Immature natural killer cell (primary cell): Measurements from ENCODE around the gene VARS1. TPM values are rescaled to one million over a fixed set of nuclear protein-coding genes. Genes with fewer than 3 reads are reported as not detected.
"Not testable (repeated sequence)": the region's sequence is repeated elsewhere in the genome, so short reads cannot be mapped to it uniquely, and the experiment has no call there.

ENCODE experiments used
- DNase-seq, 3 donors: peaks; one replicate each; pipeline ENCODE4 v3.0.0; 2022; ENCODE audit warnings: mixed read lengths in 1 of 3
- H3K27ac Mint-ChIP-seq, 6 donors: one replicate each; pipeline ENCODE4 v1.8.0; 2020; ENCODE audit warnings: mixed read lengths in 6 of 6, mild to moderate bottlenecking in 5 of 6, inconsistent platforms in 4 of 6, moderate library complexity in 3 of 6
- H3K27me3 Mint-ChIP-seq, 3 donors: one replicate each; pipeline ENCODE4 v1.8.0; 2020 to 2021; ENCODE audit warnings: low read depth in 3 of 3, mild to moderate bottlenecking in 3 of 3, mixed read lengths in 3 of 3, moderate library complexity in 3 of 3, inconsistent platforms in 1 of 3
- H3K36me3 Mint-ChIP-seq, 3 donors: one replicate each; pipeline ENCODE4 v1.8.0; 2020; ENCODE audit warnings: mixed read lengths in 3 of 3, inconsistent platforms in 2 of 3, mild to moderate bottlenecking in 2 of 3
- H3K4me1 Mint-ChIP-seq, 2 donors: one replicate each; pipeline ENCODE4 v1.8.0; 2020; ENCODE audit warnings: inconsistent platforms in 2 of 2, mild to moderate bottlenecking in 2 of 2, mixed read lengths in 2 of 2, moderate library complexity in 1 of 2
- H3K4me3 Mint-ChIP-seq, 5 donors: one replicate each; pipeline ENCODE4 v1.8.0; 2020; ENCODE audit warnings: mild to moderate bottlenecking in 5 of 5, mixed read lengths in 5 of 5, inconsistent platforms in 3 of 5, moderate library complexity in 3 of 5
- H3K9me3 Mint-ChIP-seq, 6 donors: one replicate each; pipeline ENCODE4 v1.8.0; 2020; ENCODE audit warnings: mild to moderate bottlenecking in 6 of 6, mixed read lengths in 6 of 6, inconsistent platforms in 4 of 6, moderate library complexity in 3 of 6
- polyA plus RNA-seq, 3 donors: library from polyadenylated mRNA; unstranded; fragments of 300-500 nt; fragmentation: Illumina TruSeq; gene quantifications; one replicate each; pipeline ENCODE4 v1.2.3, GENCODE V29; 2021

VARS1 gene
- polyA plus RNA-seq, 3 donors from 2014 or later: 26.5 to 44.6 (median 28.8) TPM

GRCh38 chr6:31817133-31817928, 21.8 kb upstream of the VARS1 start:
- H3K27ac Mint-ChIP-seq: peak overlapping the region; percentile 75 to 94 (median 89)
- H3K4me1 Mint-ChIP-seq: peaks cover 44 to 46% of the 10 kb centered on the region in 2 donors
- H3K27me3 Mint-ChIP-seq, H3K9me3 Mint-ChIP-seq, H3K36me3 Mint-ChIP-seq: not testable (repeated sequence)
- DNase-seq: peak; percentile 41 to 52 (median 41)
- peak overlapping the region; percentile 83 to 95 (median 87) for H3K4me3 Mint-ChIP-seq

GRCh38 chr6:31815025-31815838, 19.7 kb upstream of the VARS1 start, which contains the start of the genes HSPA1A and HSPA1L:
Gene HSPA1A (plus strand): TSS chr6:31815543. CDS start chr6:31815757, 214 bp downstream.
Gene HSPA1L (minus strand): TSS chr6:31815283. CDS start chr6:31811972, 3,311 bp downstream.
- DNase-seq: peak; percentile 54 to 60 (median 59)
- peaks cover 28 to 34% of the 10 kb centered on the region in 2 donors for H3K4me1 Mint-ChIP-seq
- H3K36me3 Mint-ChIP-seq: peaks cover 0 to 7% (median 7%) of the 10 kb centered on the region in 3 donors
- peaks cover 2 to 9% (median 3%) of the 10 kb centered on the region in 3 donors for H3K27me3 Mint-ChIP-seq
- H3K9me3 Mint-ChIP-seq: no peaks in the 10 kb centered on the region
- H3K27ac Mint-ChIP-seq: peak within 1 kb of the TSS; percentile 83 to 94 (median 90)
- H3K4me3 Mint-ChIP-seq: peak within 1 kb of the TSS; percentile 90 to 96 (median 94)

- no peaks in the 10 kb centered on the region for H3K9me3 Mint-ChIP-seq
- H3K27me3 Mint-ChIP-seq: peaks cover 2 to 9% (median 3%) of the 10 kb centered on the region in 3 donors
- peak overlapping the region; percentile 83 to 94 (median 90) for H3K27ac Mint-ChIP-seq
- H3K4me1 Mint-ChIP-seq: peaks cover 23 to 31% of the 10 kb centered on the region in 2 donors
- peak; percentile 44 to 51 (median 50) for DNase-seq
- H3K4me3 Mint-ChIP-seq: peak overlapping the region; percentile 90 to 96 (median 94)
- peaks cover 0 to 12% (median 7%) of the 10 kb centered on the region in 3 donors for H3K36me3 Mint-ChIP-seq
These were observed 19.1 kb upstream of the VARS1 start for GRCh38 chr6:31814677-31815024.

GRCh38 chr6:31813465-31813849, 17.9 kb upstream of the VARS1 start:
- H3K9me3 Mint-ChIP-seq: no peaks in the 10 kb centered on the region
- peak overlapping the region in 1 of 6 donors; percentile 77 for H3K27ac Mint-ChIP-seq
- peaks cover 0 to 11% (median 3%) of the 10 kb centered on the region in 3 donors for H3K27me3 Mint-ChIP-seq
- peaks cover 19 to 27% of the 10 kb centered on the region in 2 donors for H3K4me1 Mint-ChIP-seq
- no peak for DNase-seq
- H3K4me3 Mint-ChIP-seq: peak overlapping the region in 3 of 5 donors; percentile 90 to 94 (median 93)
- H3K36me3 Mint-ChIP-seq: peaks cover 0 to 15% (median 7%) of the 10 kb centered on the region in 3 donors

- Mint-ChIP-seq H3K27ac (no peak overlapping the region), H3K4me1 (peaks cover 13 to 19% of the 10 kb centered on the region in 2 donors), H3K9me3 (no peaks in the 10 kb centered on the region), H3K27me3 (peaks cover 3 to 6% (median 6%) of the 10 kb centered on the region in 3 donors), H3K4me3 (peak overlapping the region in 1 of 5 donors; percentile 10), H3K36me3 (peaks cover 0 to 15% (median 7%) of the 10 kb centered on the region in 3 donors)
- no peak for DNase-seq
These were observed 16.1 kb upstream of the VARS1 start for GRCh38 chr6:31811645-31812044.

- H3K27me3 Mint-ChIP-seq, H3K4me3 Mint-ChIP-seq, H3K9me3 Mint-ChIP-seq, DNase-seq: not testable (repeated sequence)
- peak overlapping the region in 1 of 6 donors; percentile 7 for H3K27ac Mint-ChIP-seq
- peaks cover 0 to 15% (median 7%) of the 10 kb centered on the region in 3 donors for H3K36me3 Mint-ChIP-seq
- peaks cover 14 to 17% of the 10 kb centered on the region in 2 donors for H3K4me1 Mint-ChIP-seq
These were observed 13.0 kb upstream of the VARS1 start for GRCh38 chr6:31808599-31808998.

- Mint-ChIP-seq H3K4me1 (peaks cover 15 to 16% of the 10 kb centered on the region in 2 donors), H3K9me3 (no peaks in the 10 kb centered on the region), H3K4me3 (peak within 1 kb of the TSS; percentile 89 to 93 (median 92)), H3K36me3 (peaks cover 0 to 15% (median 7%) of the 10 kb centered on the region in 3 donors), H3K27ac (peak within 1 kb of the TSS; percentile 95 to 98 (median 98)), H3K27me3 (peaks cover 3 to 10% (median 7%) of the 10 kb centered on the region in 3 donors)
- DNase-seq: peak; percentile 98 to 99 (median 99)
These were observed 11.1 kb upstream of the VARS1 start, which contains the start of gene LSM2 for GRCh38 chr6:31806470-31807272. Gene LSM2 (minus strand): TSS chr6:31806966. CDS start chr6:31806757, 209 bp downstream.

GRCh38 chr6:31805939-31806469, 10.5 kb upstream of the VARS1 start:
- Mint-ChIP-seq H3K27ac (peak overlapping the region; percentile 95 to 98 (median 98)), H3K36me3 (peaks cover 0 to 12% (median 8%) of the 10 kb centered on the region in 3 donors), H3K4me1 (peaks cover 15 to 16% of the 10 kb centered on the region in 2 donors), H3K4me3 (peak overlapping the region; percentile 89 to 93 (median 92)), H3K27me3 (peaks cover 3 to 10% (median 7%) of the 10 kb centered on the region in 3 donors), H3K9me3 (no peaks in the 10 kb centered on the region)
- DNase-seq: no peak

GRCh38 chr6:31801031-31801927, 5.7 kb upstream of the VARS1 start:
- H3K36me3 Mint-ChIP-seq, H3K4me3 Mint-ChIP-seq, H3K9me3 Mint-ChIP-seq, H3K27me3 Mint-ChIP-seq, DNase-seq, H3K27ac Mint-ChIP-seq: not testable (repeated sequence)
- peaks cover 20 to 26% of the 10 kb centered on the region in 2 donors for H3K4me1 Mint-ChIP-seq

GRCh38 chr6:31799781-31800180, 4.2 kb upstream of the VARS1 start:
- DNase-seq: no peak
- Mint-ChIP-seq H3K9me3 (no peaks in the 10 kb centered on the region), H3K27ac (no peak overlapping the region), H3K36me3 (peaks cover 0 to 4% (median 0%) of the 10 kb centered on the region in 3 donors), H3K4me3 (no peak overlapping the region), H3K27me3 (peaks cover 0 to 3% (median 2%) of the 10 kb centered on the region in 3 donors), H3K4me1 (peaks cover 19 to 25% of the 10 kb centered on the region in 2 donors)

GRCh38 chr6:31797588-31797987, 2.0 kb upstream of the VARS1 start:
- Mint-ChIP-seq H3K36me3 (peaks cover 0 to 4% (median 0%) of the 10 kb centered on the region in 3 donors), H3K4me3 (peak overlapping the region; percentile 43 to 78 (median 66)), H3K9me3 (no peaks in the 10 kb centered on the region), H3K27me3 (peaks cover 0 to 3% (median 2%) of the 10 kb centered on the region in 3 donors), H3K27ac (peak overlapping the region; percentile 80 to 95 (median 89)), H3K4me1 (peaks cover 33 to 34% of the 10 kb centered on the region in 2 donors)
- peak in 1 of 3 donors; percentile 23 for DNase-seq

- Mint-ChIP-seq H3K4me1 (peaks cover 33 to 34% of the 10 kb centered on the region in 2 donors), H3K4me3 (peak overlapping the region in 4 of 5 donors; percentile 63 to 78 (median 68)), H3K27ac (peak overlapping the region; percentile 80 to 95 (median 89)), H3K9me3 (no peaks in the 10 kb centered on the region), H3K36me3 (peaks cover 0 to 4% (median 1%) of the 10 kb centered on the region in 3 donors), H3K27me3 (peaks cover 0 to 3% (median 2%) of the 10 kb centered on the region in 3 donors)
- no peak for DNase-seq
These were observed 1.4 kb upstream of the VARS1 start for GRCh38 chr6:31796993-31797385.
